HG03442 (cell line): Measurements from ENCODE around the gene AZIN2.
"Not testable (repeated sequence)": the region's sequence is repeated elsewhere in the genome, so short reads cannot be mapped to it uniquely, and the experiment has no call there.

Source experiments
- ATAC-seq: cut with Tn5 transposase; IDR thresholded peaks from one replicate; pipeline ENCODE4 v1.9.1; 2021; ENCODE audit warnings: mild to moderate bottlenecking, moderate library complexity; ENCODE audit not compliant: unreplicated experiment

AZIN2 gene

DNA sequence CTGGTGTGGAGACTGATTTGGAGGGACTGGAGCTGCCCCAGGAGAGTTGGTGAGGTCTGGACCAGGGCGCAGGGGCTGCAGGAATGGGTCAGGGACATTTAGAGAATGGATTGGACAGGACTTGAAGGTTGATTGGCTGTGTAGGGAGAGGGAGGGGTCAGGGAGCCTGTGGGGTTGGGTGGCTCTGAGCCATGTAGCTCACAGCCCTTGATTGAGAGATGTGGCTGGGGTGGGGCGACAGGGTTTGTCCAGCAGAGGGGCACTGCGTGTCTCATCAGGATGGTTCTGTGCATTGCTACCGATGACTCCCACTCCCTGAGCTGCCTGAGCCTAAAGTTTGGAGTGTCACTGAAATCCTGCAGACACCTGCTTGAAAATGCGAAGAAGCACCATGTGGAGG lies 12.1 kb downstream of the AZIN2 start:
- ATAC-seq = no peak

DNA sequence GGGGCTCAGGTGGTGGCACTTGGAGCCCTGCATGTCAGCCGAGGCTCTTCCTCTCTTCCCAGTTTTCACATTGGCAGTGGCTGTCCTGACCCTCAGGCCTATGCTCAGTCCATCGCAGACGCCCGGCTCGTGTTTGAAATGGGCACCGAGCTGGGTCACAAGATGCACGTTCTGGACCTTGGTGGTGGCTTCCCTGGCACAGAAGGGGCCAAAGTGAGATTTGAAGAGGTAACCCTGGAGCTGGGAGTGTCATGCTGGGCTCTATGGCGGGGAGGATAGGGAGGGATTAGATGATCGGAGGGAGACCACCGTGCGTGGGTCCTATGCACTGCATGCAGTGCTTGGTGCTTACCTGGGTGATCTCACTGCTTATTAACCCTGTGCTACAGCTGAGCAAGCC lies 13.5 kb downstream of the AZIN2 start:
- ATAC-seq = no peak

DNA sequence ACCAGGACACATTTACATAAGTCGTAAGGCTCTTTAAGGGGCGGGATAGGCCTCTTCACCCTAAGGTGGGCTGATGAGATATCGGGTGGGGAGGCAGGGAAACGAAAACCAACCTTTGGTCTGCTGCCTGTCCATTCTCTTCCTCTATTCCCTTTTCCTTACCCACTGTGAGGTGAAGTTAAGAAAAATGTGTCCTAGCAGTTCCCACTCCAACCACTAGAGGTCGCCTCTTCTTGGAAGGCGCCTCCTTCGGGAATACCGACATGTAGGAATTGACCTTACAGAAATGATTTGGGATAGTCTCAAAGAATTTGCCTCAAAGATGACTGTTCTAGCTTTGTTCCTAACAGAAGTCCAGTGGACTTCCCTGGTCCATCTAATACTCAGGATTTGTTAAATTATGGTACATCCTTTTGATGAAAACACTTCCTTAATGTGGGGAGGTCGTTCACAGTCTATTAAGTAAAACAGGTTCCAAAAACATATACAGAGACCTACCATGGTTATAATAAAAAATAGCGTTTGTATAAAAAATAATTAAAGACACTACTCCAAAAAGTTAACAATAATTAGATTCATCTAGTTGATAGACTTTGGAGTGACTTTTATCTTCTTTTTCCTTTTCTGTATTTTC lies 14.1 kb downstream of the AZIN2 start:
- no peak for ATAC-seq

- ATAC-seq = no peak
Measured at GRCh38 chr1:33096363-33097005, 15.5 kb downstream of the AZIN2 start.

GRCh38 chr1:33097137-33097611 lies 16.2 kb downstream of the AZIN2 start:
- ATAC-seq = no peak

DNA sequence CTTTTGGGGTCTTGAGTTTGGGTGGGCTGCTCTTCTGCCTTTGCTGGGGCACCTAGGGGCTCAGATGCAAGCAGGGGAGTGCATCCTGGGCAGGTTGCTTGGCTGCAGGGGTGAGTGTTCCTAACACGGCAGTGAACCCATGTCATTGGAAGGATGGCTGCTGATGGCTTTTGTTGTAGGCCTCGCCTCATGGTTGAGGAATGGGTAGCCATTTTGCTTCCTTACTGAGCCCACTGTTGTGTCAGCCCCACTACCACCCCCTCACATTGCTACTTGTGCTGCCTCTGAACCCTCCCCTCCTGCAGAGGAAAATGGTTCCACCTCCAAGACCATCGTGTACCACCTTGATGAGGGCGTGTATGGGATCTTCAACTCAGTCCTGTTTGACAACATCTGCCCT lies 16.8 kb downstream of the AZIN2 start:
- no peak for ATAC-seq

DNA sequence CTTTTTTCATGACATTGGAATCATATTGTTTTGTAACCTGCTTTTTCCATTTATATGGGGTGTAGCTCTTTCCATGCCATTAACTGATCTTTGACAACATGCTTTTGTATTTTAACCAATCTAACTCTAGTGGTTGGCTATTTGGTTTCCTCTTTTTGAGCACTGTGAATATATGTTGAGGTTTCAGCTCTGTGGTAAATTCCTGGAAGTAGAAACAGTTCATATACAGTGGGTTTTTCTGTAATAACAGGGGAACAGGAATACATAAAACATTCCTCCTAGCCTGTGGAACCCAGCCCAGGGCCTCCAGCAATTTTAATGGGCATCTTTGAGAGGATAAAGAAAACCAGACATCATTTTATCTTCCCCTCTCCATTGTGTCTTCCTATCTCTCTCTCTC lies 17.4 kb downstream of the AZIN2 start:
- ATAC-seq = no peak

DNA sequence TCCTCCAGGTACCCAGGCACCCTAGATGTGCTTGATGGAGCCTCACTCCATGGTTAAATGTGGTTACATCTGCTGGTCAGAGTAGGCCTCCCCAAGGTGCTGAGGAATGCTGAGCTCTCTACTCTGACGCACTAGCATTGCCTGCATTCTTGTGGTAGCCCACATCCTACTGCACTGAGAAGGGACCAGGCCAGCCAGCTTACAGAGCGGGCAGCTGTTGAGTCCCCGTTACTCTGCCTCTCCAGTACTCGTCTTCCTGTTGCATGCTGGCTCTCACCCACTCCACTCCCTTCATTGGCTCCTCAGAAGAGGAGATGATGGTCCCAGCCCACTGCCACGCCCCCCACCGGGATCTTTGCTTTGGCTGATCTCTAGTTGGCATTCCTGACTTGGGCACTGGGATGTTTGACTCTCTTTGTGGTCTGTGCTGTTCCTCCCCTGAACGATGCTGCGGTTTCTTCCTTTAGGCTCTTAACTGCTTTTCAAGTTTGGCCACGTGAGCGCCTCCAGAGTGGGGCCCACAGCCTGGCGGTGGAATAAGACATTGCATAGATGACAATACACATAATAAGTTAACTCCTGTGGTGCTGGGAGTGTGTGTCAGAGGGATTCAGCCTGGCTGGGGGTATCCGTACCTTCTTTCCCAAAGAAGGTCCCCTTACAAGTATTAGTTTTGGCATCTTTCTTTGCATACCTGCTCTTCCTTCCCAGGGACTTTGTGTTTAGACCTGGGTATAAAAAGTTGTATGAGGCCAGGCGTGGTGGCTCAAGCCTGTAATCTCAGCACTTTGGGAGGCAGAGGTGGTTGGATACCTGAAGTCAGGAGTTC lies 18.6 kb downstream of the AZIN2 start:
- peak; percentile 89 for ATAC-seq

DNA sequence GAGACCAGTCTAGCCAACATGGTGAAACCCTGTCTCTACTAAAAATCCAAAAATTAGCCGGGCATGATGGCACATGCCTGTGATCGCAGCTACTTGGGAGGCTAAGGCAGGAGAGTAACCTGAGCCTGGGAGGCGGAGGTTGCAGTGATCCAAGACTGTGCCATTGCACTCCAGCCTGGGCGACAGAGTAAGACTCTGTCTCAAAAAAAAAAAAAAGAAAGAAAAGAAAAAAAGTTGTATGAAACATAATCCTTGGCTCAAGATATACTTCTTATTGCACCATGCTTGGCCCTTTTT lies 19.1 kb downstream of the AZIN2 start:
- ATAC-seq = not testable (repeated sequence)

GRCh38 chr1:33110477-33110876 lies 29.5 kb downstream of the AZIN2 start:
- ATAC-seq = no peak

DNA sequence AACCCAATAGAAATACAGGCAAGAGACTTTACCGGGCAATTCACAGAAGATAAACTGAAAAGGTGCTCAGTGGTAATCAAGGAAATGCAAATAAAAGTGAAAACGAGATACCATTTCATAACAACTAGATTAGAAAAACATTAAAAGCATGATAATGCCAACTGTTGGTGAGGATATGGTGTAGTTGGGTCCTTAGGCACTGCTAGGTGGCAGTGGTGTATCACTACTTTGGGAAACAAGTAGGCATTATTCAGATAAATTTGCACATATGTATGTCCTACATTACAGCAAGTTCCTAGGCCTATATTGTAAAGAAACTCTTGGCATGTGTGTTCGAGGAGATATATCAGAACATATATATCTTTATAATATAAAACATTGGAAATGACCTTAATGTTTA lies 31.0 kb downstream of the AZIN2 start:
- ATAC-seq = no peak

GRCh38 chr1:33117440-33118085 lies 36.6 kb downstream of the AZIN2 start:
- ATAC-seq = no peak

DNA sequence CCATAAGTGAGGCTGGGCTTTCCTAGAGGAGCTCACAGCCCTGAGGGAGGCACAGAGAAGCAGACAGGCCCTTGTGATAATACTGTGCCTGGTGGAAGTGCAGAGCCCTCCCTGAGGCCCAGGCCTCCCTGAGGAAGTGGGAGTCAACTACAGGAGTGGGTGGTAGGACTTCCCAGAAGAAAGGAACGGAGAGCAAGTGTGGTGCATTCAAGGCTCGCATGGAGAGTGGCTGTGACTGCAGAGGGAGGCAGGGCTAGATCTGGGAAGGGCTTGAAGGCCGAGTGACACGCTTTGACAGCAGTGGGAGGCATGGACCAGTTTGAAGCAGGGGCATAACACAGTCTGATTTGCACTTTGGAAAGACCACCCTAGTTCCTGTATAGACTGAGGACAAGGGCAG lies 37.3 kb downstream of the AZIN2 start:
- no peak for ATAC-seq

DNA sequence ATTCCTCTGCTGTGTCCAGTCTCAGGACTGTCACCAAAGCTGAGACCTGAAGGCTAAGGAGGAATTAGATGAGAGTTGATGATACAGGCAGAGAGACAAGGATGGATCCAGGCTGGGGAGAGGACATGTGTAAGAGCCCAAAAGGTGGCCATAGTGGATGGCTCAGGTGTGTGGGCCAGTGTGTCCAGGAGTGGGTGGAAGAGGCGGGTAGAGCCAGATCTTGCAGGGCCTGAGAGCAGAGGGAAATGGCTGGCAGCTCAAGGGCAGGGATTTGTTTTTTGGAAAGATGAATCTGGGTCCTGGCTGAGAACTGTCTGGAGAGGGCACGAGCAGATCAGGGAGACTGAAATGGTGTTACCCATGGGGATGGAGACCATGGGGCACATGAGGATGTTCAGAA lies 38.1 kb downstream of the AZIN2 start:
- ATAC-seq = no peak

DNA sequence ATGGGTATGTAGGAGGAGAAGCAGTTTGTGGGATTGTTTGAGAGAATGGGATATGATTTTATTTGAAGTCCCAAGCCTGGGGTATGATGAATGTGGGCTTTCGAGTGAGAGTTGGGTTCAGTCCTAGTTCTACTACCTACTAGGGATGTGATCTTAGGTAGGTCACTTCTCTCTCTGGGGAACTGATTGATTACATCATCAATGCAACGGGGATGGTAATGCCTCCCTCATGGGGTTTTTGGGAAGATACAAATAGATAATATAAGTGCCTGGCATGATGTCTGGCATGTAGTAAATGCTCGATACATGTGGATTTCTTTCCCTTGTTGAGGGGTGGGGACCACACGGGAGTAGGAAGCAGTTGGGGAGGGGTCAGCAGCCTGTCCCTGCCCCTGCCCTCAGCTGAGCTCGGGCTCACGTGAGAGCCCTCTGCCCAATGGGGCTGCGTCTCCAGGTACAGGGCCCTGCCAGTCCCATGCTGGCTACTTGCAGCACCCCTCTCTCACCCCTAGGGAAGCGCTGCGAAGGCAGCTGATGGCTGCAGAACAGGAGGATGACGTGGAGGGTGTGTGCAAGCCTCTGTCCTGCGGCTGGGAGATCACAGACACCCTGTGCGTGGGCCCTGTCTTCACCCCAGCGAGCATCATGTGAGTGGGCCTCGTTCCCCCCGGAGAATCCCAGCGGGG lies 38.7 kb downstream of the AZIN2 start:
- ATAC-seq = no peak

DNA sequence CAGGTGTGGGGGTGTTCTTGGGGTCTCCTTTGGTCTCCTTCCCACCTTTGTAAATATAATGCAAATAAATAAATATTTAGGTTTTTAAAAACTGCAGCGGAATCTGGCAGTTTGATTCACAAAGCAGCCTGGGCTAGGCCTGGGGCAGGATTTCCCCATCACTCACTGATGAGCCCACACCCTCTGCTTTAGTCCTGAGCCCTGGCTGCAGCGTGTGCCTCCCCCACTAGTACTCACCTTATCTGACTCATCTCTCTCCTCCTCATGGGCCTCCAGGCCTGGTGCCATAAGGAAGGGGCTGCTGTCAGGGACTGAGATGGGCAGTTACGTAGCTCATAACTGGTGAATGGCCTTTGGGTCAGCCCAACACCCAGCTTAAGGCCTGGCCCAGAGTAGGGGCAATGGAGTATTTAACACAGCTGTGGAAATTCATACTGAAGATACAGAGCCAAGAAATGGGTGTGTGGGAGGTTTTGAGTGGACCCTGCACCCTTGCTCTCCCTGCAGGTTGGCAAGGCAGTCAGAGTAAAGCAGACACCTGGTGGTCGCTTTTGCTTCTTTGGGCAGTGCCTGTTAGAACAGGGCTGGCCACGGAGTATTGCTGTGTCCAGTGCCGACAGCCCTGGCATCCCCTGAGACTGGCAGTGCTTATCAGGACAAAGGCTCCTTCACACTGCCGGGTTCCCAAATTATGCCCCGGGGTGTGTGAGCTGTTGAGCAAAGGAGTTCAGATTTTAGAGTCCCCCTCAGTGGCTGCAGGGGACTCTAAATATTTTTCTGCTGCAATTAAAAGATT lies 39.7 kb downstream of the AZIN2 start:
- ATAC-seq = no peak

- no peak for ATAC-seq
Measured at GRCh38 chr1:33121728-33122127, 40.8 kb downstream of the AZIN2 start.

GRCh38 chr1:33122483-33123178 lies 41.7 kb downstream of the AZIN2 start:
- ATAC-seq = no peak

- ATAC-seq = no peak
Measured at GRCh38 chr1:33123266-33123665, 42.3 kb downstream of the AZIN2 start.

- ATAC-seq = not testable (repeated sequence)
Measured at GRCh38 chr1:33124647-33125046, 43.7 kb downstream of the AZIN2 start.
